Spleen (tissue), 11 donors: ENCODE measurements around the gene GOSR2. TPM values are rescaled to one million over a fixed set of nuclear protein-coding genes. Genes with fewer than 3 reads are reported as not detected.

Experiments
- DNase-seq: peaks from one replicate; pipeline ENCODE4 v3.0.0-alpha.2; 2020
- H3K27ac ChIP-seq, 8 donors: fragments of 200-600 bp; sonication (generic) in 7 of 8; 1 replicate in 4 of 8; 2 replicates in 4 of 8; pipeline versions ENCODE4 v1.5.0 to v1.8.0; 2016 to 2021; ENCODE audit warnings: inconsistent platforms in 4 of 8, mild to moderate bottlenecking in 4 of 8, moderate library complexity in 1 of 8
- H3K27me3 ChIP-seq, 7 donors: fragments of 200-600 bp; sonication (generic) in 6 of 7; replicated peaks in 1 of 7; 1 replicate in 4 of 7; 2 replicates in 3 of 7; pipeline versions ENCODE4 v1.5.0 to v1.8.0; 2016 to 2021; ENCODE audit warnings: inconsistent platforms in 3 of 7, mild to moderate bottlenecking in 1 of 7
- H3K36me3 ChIP-seq, 6 donors: fragments of 200-600 bp; sonication (generic) in 5 of 6; 1 replicate in 4 of 6; 2 replicates in 2 of 6; pipeline versions ENCODE4 v1.5.0 to v1.8.0; 2016 to 2021; ENCODE audit warnings: inconsistent platforms in 2 of 6
- H3K4me1 ChIP-seq, 6 donors: fragments of 200-600 bp; sonication (generic) in 5 of 6; 1 replicate in 3 of 6; 2 replicates in 3 of 6; pipeline versions ENCODE4 v1.5.0 to v1.8.0; 2016 to 2021; ENCODE audit warnings: inconsistent platforms in 3 of 6
- H3K4me3 ChIP-seq, 8 donors: fragments of 200-600 bp; sonication (generic) in 7 of 8; 1 replicate in 4 of 8; 2 replicates in 4 of 8; pipeline versions ENCODE4 v1.5.0 to v1.8.0; 2016 to 2021; ENCODE audit warnings: inconsistent platforms in 4 of 8, mild to moderate bottlenecking in 4 of 8, moderate library complexity in 2 of 8
- H3K9me3 ChIP-seq, 8 donors: fragments of 200-600 bp; sonication (generic) in 7 of 8; 1 replicate in 4 of 8; 2 replicates in 4 of 8; pipeline versions ENCODE4 v1.5.0 to v1.8.0; 2016 to 2021; ENCODE audit warnings: inconsistent platforms in 4 of 8
- CTCF ChIP-seq, 11 experiments: fragments of 200-600 bp in 7 of 11; fragments of 450-650 bp in 4 of 11; sonication (generic) in 4 of 11; IDR thresholded peaks in 8 of 11; conservative IDR thresholded peaks in 3 of 11; 1 replicate in 7 of 11; 2 replicates in 4 of 11; pipeline versions ENCODE4 v1.4.0 to v1.8.0; 2016 to 2021; ENCODE audit warnings: antibody characterized with exemption in 11 of 11, inconsistent platforms in 4 of 11, mild to moderate bottlenecking in 1 of 11
- POLR2A ChIP-seq, 3 donors: fragments of 450-650 bp; IDR thresholded peaks; one replicate each; pipeline ENCODE4 v1.5.1; 2017; ENCODE audit warnings: antibody characterized with exemption in 3 of 3, mild to moderate bottlenecking in 1 of 3
- POLR2AphosphoS5 ChIP-seq, 3 donors: sonication (generic); formaldehyde crosslinking; IDR thresholded peaks; one replicate each; pipeline ENCODE4 v1.5.1; 2017; ENCODE audit warnings: antibody characterized with exemption in 3 of 3
- WGBS, 5 donors: extraction: QIAGEN DNeasy Blood & Tissue Kit in 3 of 5; methylation state at CpG; one replicate each; pipeline versions ENCODE4 v1.1.5 to v1.1.7; 2013 to 2018; 5-methylcytosine and 5-hydroxymethylcytosine counted together
- intact Hi-C: fragments of 100-400 bp; cut with DNase I; formaldehyde crosslinking; loops from one replicate; pipeline ENCODE4 v1.15.0; 2023; ENCODE audit warnings: low total_unique reads
- polyA plus RNA-seq, 3 donors: library from polyadenylated mRNA; stranded (reverse); fragments of 200-250 nt; gene quantifications; one replicate each; pipeline ENCODE4 v1.2.1, GENCODE V29; 2013
- total RNA-seq, 7 donors: library from RNA; depleted of rRNA in 3 of 7; stranded (reverse); fragments of >200 nt in 3 of 7; fragmentation: NEBNext Ultra II Directional in 4 of 7; extraction: Animal tissue kit (Norgen Biotek cat#: 25700) in 4 of 7; gene quantifications; one replicate each; pipeline versions ENCODE4 v1.1.0 to v1.2.1, GENCODE V29; 2016 to 2021
- donor health status: healthy with polysubstance abuse.
- donor health status: DM: no; HTN: no; CAD: no; lungs with moderate emphysema.
- donor health status: DM: no; HTN: no; CAD: no.
- donor health status: Bipolar disorder and iron deficiency.
- donor health status: healthy.
- donor health status: DM: no; HTN: no; CAD: no.
- donor health status: DM: yes; HTN: yes; CAD: no.

The GOSR2 gene
- total and polyA plus RNA-seq, 10 donors: 19.2 to 114 (median 80.0) TPM

- Histone ChIP-seq H3K36me3 (no peaks in the 10 kb centered on the region), H3K9me3 (no peaks in the 10 kb centered on the region), H3K27ac (no peak overlapping the region), H3K27me3 (peaks cover 0 to 23% (median 0%) of the 10 kb centered on the region in 7 donors), H3K4me1 (peaks cover 0 to 22% (median 7%) of the 10 kb centered on the region in 6 donors), H3K4me3 (no peak overlapping the region)
- intact Hi-C loops: no loop called here
- WGBS, 5 donors: 82 to 97% (median 95%) methylated on average over 1 of the region's 1 CpG
- DNase-seq: no peak
- TF ChIP-seq POLR2A (IDR thresholded peaks at IDR 0.05): no peak
- no peak for TF ChIP-seq CTCF (IDR thresholded peaks at IDR 0.05 in 8 of 11, conservative IDR thresholded peaks at IDR 0.05 in 3 of 11)
- TF ChIP-seq POLR2AphosphoS5 (IDR thresholded peaks at IDR 0.05): no peak
Measured at GRCh38 chr17:46886310-46886663, 36.7 kb upstream of the GOSR2 start.

GRCh38 chr17:46887717-46888116 lies 35.2 kb upstream of the GOSR2 start:
- intact Hi-C loops: no loop called here

GRCh38 chr17:46888727-46889126 lies 34.2 kb upstream of the GOSR2 start:
- intact Hi-C loops: no loop called here
- H3K36me3 ChIP-seq: no peaks in the 10 kb centered on the region
- H3K27me3 ChIP-seq: peaks cover 0 to 20% (median 0%) of the 10 kb centered on the region in 7 donors
- H3K27ac ChIP-seq: no peak overlapping the region
- TF ChIP-seq POLR2A (IDR thresholded peaks at IDR 0.05) (no peak), CTCF (IDR thresholded peaks at IDR 0.05 in 8 of 11, conservative IDR thresholded peaks at IDR 0.05 in 3 of 11) (no peak), POLR2AphosphoS5 (IDR thresholded peaks at IDR 0.05) (no peak)
- peaks cover 0 to 22% (median 7%) of the 10 kb centered on the region in 6 donors for H3K4me1 ChIP-seq
- no peak for DNase-seq
- no peaks in the 10 kb centered on the region for H3K9me3 ChIP-seq
- WGBS, 5 donors: 87 to 100% (median 94%) methylated on average over 1 of the region's 1 CpG
- no peak overlapping the region for H3K4me3 ChIP-seq

More at GRCh38 chr17:46887717-46888116, 35.2 kb upstream of the GOSR2 start:
- H3K4me3 ChIP-seq: no peak overlapping the region
- no peak for DNase-seq
- no peaks in the 10 kb centered on the region for H3K36me3 ChIP-seq
- no peak for TF ChIP-seq POLR2A (IDR thresholded peaks at IDR 0.05)
- TF ChIP-seq CTCF (IDR thresholded peaks at IDR 0.05 in 8 of 11, conservative IDR thresholded peaks at IDR 0.05 in 3 of 11): no peak
- TF ChIP-seq POLR2AphosphoS5 (IDR thresholded peaks at IDR 0.05): no peak
- peaks cover 0 to 23% (median 0%) of the 10 kb centered on the region in 7 donors for H3K27me3 ChIP-seq
- 84 to 99% (median 92%) methylated on average over 3 of the region's 3 CpGs for WGBS, 5 donors
- no peaks in the 10 kb centered on the region for H3K9me3 ChIP-seq
- H3K27ac ChIP-seq: no peak overlapping the region
- H3K4me1 ChIP-seq: peaks cover 0 to 22% (median 7%) of the 10 kb centered on the region in 6 donors

- intact Hi-C loops: no loop called here
- no peaks in the 10 kb centered on the region for H3K9me3 ChIP-seq
- H3K27me3 ChIP-seq: peaks cover 0 to 13% (median 0%) of the 10 kb centered on the region in 7 donors
- TF ChIP-seq CTCF (IDR thresholded peaks at IDR 0.05 in 8 of 11, conservative IDR thresholded peaks at IDR 0.05 in 3 of 11) (no peak), POLR2A (IDR thresholded peaks at IDR 0.05) (no peak), POLR2AphosphoS5 (IDR thresholded peaks at IDR 0.05) (no peak)
- DNase-seq: no peak
- H3K36me3 ChIP-seq: no peaks in the 10 kb centered on the region
- peaks cover 0 to 24% (median 7%) of the 10 kb centered on the region in 6 donors for H3K4me1 ChIP-seq
- 86 to 93% (median 92%) methylated on average over 4 of the region's 4 CpGs for WGBS, 5 donors
- H3K4me3 ChIP-seq: no peak overlapping the region
- H3K27ac ChIP-seq: no peak overlapping the region
Measured at GRCh38 chr17:46889519-46889918, 33.4 kb upstream of the GOSR2 start.
